Measurements from ENCODE around the gene DEDD2.

DNA sequence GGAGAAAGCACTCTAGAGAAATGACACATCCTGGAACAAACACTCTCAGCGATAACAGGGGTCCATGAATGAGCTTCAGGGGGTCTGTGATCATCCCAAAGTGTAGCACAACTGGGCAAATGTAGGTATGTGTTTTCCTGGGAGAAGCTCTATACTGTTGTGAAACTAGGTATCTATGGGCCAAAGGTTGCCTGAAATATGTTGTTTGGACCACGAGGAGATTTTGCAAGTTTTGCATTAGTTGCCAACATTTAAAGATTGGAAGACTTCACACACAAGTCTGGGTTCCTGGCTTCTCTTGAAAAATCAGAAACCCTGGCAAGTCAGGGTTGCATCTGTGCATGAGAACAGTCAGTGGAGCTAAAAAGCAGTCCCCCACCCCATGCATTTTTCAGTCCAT is 58.6 kb downstream of the DEDD2 start:
- no peak for TF ChIP-seq POLR2A (IDR thresholded peaks at IDR 0.05)
- TF ChIP-seq CTCF (IDR thresholded peaks at IDR 0.05), result no peak

All from upper lobe of left lung (tissue), 4 donors.